Measurements from ENCODE around the gene CDYL.

DNA sequence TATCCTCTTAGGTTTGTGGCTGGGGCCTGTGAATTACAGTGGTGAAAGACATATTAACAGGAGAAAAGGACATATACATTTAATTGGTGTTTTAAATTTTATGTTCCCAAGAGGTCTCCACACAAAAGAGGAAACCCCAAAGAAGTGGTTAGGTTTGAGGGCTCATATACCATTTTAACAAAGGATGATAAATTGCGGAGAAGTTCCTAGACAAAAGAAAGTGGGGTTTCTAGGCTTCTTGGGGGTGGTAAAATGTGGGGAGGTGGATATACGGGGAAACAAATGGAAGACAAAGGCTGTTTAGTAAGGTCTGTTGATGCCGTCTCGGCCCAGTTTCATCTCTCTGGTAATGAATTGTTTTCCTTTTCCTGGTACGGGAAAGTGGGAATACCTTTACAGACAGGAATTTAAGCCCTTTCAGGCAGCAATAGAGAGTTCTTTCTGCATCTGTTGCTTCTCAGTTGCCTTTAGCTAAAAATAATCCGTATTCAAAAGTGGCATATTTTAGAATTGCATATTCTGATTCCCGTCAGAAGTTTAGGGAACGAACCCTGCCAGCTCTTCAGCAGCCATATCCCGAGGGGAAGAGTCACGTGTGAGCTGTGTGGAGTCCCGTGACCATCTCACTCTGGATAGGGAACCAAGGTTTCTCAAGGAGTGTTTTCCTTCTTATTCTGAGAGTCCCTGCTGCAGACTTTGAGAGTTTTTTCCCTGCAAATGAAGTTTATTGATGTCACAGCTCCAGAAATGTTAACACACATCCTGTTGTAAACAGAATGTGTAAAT lies 123.2 kb downstream of the CDYL start:
- TF ChIP-seq, protein P1, sequence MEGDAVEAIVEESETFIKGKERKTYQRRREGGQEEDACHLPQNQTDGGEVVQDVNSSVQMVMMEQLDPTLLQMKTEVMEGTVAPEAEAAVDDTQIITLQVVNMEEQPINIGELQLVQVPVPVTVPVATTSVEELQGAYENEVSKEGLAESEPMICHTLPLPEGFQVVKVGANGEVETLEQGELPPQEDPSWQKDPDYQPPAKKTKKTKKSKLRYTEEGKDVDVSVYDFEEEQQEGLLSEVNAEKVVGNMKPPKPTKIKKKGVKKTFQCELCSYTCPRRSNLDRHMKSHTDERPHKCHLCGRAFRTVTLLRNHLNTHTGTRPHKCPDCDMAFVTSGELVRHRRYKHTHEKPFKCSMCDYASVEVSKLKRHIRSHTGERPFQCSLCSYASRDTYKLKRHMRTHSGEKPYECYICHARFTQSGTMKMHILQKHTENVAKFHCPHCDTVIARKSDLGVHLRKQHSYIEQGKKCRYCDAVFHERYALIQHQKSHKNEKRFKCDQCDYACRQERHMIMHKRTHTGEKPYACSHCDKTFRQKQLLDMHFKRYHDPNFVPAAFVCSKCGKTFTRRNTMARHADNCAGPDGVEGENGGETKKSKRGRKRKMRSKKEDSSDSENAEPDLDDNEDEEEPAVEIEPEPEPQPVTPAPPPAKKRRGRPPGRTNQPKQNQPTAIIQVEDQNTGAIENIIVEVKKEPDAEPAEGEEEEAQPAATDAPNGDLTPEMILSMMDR (IDR thresholded peaks at IDR 0.05), result no peak
- TF ChIP-seq EP300 (IDR thresholded peaks at IDR 0.05) (no peak), POLR2A (IDR thresholded peaks at IDR 0.05) (no peak), POLR2AphosphoS5 (IDR thresholded peaks at IDR 0.05) (no peak)
